SK-N-SH (cell line): Measurements from ENCODE around the gene FOXP1. TPM values are rescaled to one million over a fixed set of nuclear protein-coding genes. Genes with fewer than 3 reads are reported as not detected.

Source experiments
- CTCF ChIA-PET: fragments of 300-600, 350-600 bp; formaldehyde crosslinking; extraction: SDS; loops from one replicate; lab custom pipeline; 2021; lab: Yijun Ruan, JAX
- POLR2A ChIA-PET: fragments of 350-600 bp; sonication (Branson Sonifier 250); formaldehyde crosslinking; extraction: SDS; loops from one replicate; lab custom pipeline; 2020; ENCODE audit warnings: antibody characterized with exemption, inconsistent platforms; lab: Yijun Ruan, JAX
- DNase-seq: peaks from one replicate; pipeline ENCODE4 v3.0.0; 2012
- H2AFZ ChIP-seq: fragments of 200-600 bp; sonication (generic); 2 replicates; pipeline ENCODE4 v1.8.1; 2016; ENCODE audit warnings: antibody characterized with exemption, mild to moderate bottlenecking, low read depth
- H3F3A ChIP-seq: fragments of 200-600 bp; sonication (generic); replicated peaks from 2 replicates; pipeline ENCODE3; 2016; ENCODE audit warnings: antibody characterized with exemption, mild to moderate bottlenecking; ENCODE audit not compliant: insufficient read depth
- H3K27ac ChIP-seq, 2 experiments: fragments of 200-500 bp in 1 of 2; fragments of 200-600 bp in 1 of 2; sonication (Bioruptor generic) in 1 of 2; sonication (generic), shearing (Covaris generic) in 1 of 2; 2 replicates each; pipeline versions ENCODE4 v1.5.1 to v1.6.1; 2014 to 2016; ENCODE audit warnings: low read depth in 2 of 2, inconsistent platforms in 1 of 2, low read length in 1 of 2, mild to moderate bottlenecking in 1 of 2, mixed read lengths in 1 of 2
- H3K27me3 ChIP-seq: fragments of 200-600 bp; sonication (generic), shearing (Covaris generic); 2 replicates; pipeline ENCODE4 v1.6.1; 2016; ENCODE audit warnings: mixed run types; ENCODE audit not compliant: insufficient read depth
- H3K36me3 ChIP-seq, 2 experiments: fragments of 200-500 bp in 1 of 2; fragments of 200-600 bp in 1 of 2; sonication (Bioruptor generic) in 1 of 2; sonication (generic) in 1 of 2; replicated peaks in 1 of 2; 2 replicates each; pipeline versions ENCODE3 to v1.5.1; 2014 to 2016; ENCODE audit warnings: low read length in 1 of 2, mild to moderate bottlenecking in 1 of 2; ENCODE audit not compliant: insufficient read depth in 2 of 2, control insufficient read depth in 1 of 2
- H3K4me1 ChIP-seq, 2 experiments: fragments of 200-500 bp in 1 of 2; fragments of 200-600 bp in 1 of 2; sonication (Bioruptor generic) in 1 of 2; sonication (generic), shearing (Covaris generic) in 1 of 2; 2 replicates each; pipeline versions ENCODE4 v1.5.1 to v1.6.1; 2014 to 2016; ENCODE audit warnings: low read depth in 1 of 2, low read length in 1 of 2, mixed run types in 1 of 2; ENCODE audit not compliant: insufficient read depth in 2 of 2, control insufficient read depth in 1 of 2
- H3K4me2 ChIP-seq: fragments of 200-600 bp; sonication (generic), shearing (Covaris generic); 2 replicates; pipeline ENCODE4 v1.6.1; 2017; ENCODE audit warnings: mixed run types
- H3K4me3 ChIP-seq, 2 experiments: fragments of 200-500 bp in 1 of 2; fragments of 200-600 bp in 1 of 2; sonication (Bioruptor generic) in 1 of 2; sonication (generic), shearing (Covaris generic) in 1 of 2; 2 replicates each; pipeline versions ENCODE4 v1.5.1 to v1.8.1; 2014 to 2016; ENCODE audit warnings: low read depth in 2 of 2, inconsistent platforms in 1 of 2, low read length in 1 of 2, mild to moderate bottlenecking in 1 of 2, mixed read lengths in 1 of 2, moderate library complexity in 1 of 2
- H3K79me2 ChIP-seq: fragments of 200-600 bp; sonication (generic); 2 replicates; pipeline ENCODE4 v1.8.1; 2017; ENCODE audit warnings: mild to moderate bottlenecking; ENCODE audit not compliant: insufficient read depth
- H3K9ac ChIP-seq: fragments of 200-600 bp; sonication (generic); 2 replicates; pipeline ENCODE4 v1.6.1; 2017; ENCODE audit warnings: mixed run types
- H3K9me2 ChIP-seq: fragments of 200-600 bp; sonication (generic); 2 replicates; pipeline ENCODE4 v1.6.1; 2017; ENCODE audit warnings: mixed run types
- H3K9me3 ChIP-seq: fragments of 200-600 bp; sonication (generic); 2 replicates; pipeline ENCODE4 v1.6.1; 2017; ENCODE audit warnings: mixed run types, mild to moderate bottlenecking, moderate library complexity
- H4K20me1 ChIP-seq: fragments of 200-600 bp; sonication (generic); 2 replicates; pipeline ENCODE4 v1.6.1; 2017; ENCODE audit warnings: mild to moderate bottlenecking, mixed run types; ENCODE audit not compliant: insufficient read depth
- CTCF ChIP-seq: fragments of 200-600 bp; sonication (generic); IDR thresholded peaks from 2 replicates; pipeline ENCODE4 v1.6.1; 2017; ENCODE audit warnings: antibody characterized with exemption, mild to moderate bottlenecking, moderate library complexity
- EP300 ChIP-seq, 2 experiments: IDR thresholded peaks; 2 replicates each; pipeline versions ENCODE4 v1.4.0 to v1.6.1; 2012; ENCODE audit warnings: borderline replicate concordance in 1 of 2, low read depth in 1 of 2, low read length in 1 of 2
- EZH2phosphoT487 ChIP-seq: fragments of 200-600 bp; sonication (generic); IDR thresholded peaks from 2 replicates; pipeline ENCODE4 v1.6.1; 2017; ENCODE audit warnings: low read depth, mixed run types, mild to moderate bottlenecking, antibody characterized with exemption, moderate library complexity, borderline replicate concordance
- FOSL2 ChIP-seq: IDR thresholded peaks from 2 replicates; pipeline ENCODE4 v1.4.0; 2012; ENCODE audit warnings: low read depth, mild to moderate bottlenecking, moderate library complexity, borderline replicate concordance
- FOXM1 ChIP-seq: IDR thresholded peaks from 2 replicates; pipeline ENCODE4 v1.4.0; 2012; ENCODE audit warnings: low read depth, mild to moderate bottlenecking
- JUND ChIP-seq: IDR thresholded peaks from 2 replicates; pipeline ENCODE4 v1.4.0; 2012
- MAX ChIP-seq: IDR thresholded peaks from 2 replicates; pipeline ENCODE4 v1.4.0; 2012; ENCODE audit warnings: low read depth
- MEF2A ChIP-seq: IDR thresholded peaks from 2 replicates; pipeline ENCODE4 v1.4.0; 2012; ENCODE audit warnings: low read depth, borderline replicate concordance
- NRF1 ChIP-seq: IDR thresholded peaks from 2 replicates; pipeline ENCODE4 v1.6.1; 2012; ENCODE audit warnings: low read depth, mild to moderate bottlenecking, low read length
- PBX3 ChIP-seq: IDR thresholded peaks from 2 replicates; pipeline ENCODE4; 2012
- POLR2AphosphoS5 ChIP-seq: IDR thresholded peaks from 2 replicates; pipeline ENCODE4 v1.6.1; 2012; ENCODE audit warnings: low read depth, low read length
- RAD21 ChIP-seq: IDR thresholded peaks from 2 replicates; pipeline ENCODE4 v1.6.1; 2012; ENCODE audit warnings: mild to moderate bottlenecking, low read length
- RCOR1 ChIP-seq: fragments of 150-350 bp; IDR thresholded peaks from 2 replicates; pipeline ENCODE4 v1.6.1; 2017; ENCODE audit warnings: antibody characterized with exemption, low read length
- RFX5 ChIP-seq: IDR thresholded peaks from 2 replicates; pipeline ENCODE4 v1.6.1; 2012; ENCODE audit warnings: mild to moderate bottlenecking, improper control_type of control experiment, low read length
- RXRA ChIP-seq: IDR thresholded peaks from 2 replicates; pipeline ENCODE4 v1.4.0; 2012; ENCODE audit warnings: low read depth, mild to moderate bottlenecking, borderline replicate concordance
- SIN3A ChIP-seq: IDR thresholded peaks from 2 replicates; pipeline ENCODE4 v1.6.1; 2012; ENCODE audit warnings: low read depth, mild to moderate bottlenecking, low read length, moderate library complexity, borderline replicate concordance
- SMC3 ChIP-seq: IDR thresholded peaks from 2 replicates; pipeline ENCODE4 v1.6.1; 2012; ENCODE audit warnings: low read depth, low read length, improper control_type of control experiment
- TAF1 ChIP-seq: IDR thresholded peaks from 2 replicates; pipeline ENCODE4 v1.6.1; 2012; ENCODE audit warnings: low read depth, mild to moderate bottlenecking, low read length, moderate library complexity, borderline replicate concordance
- USF2 ChIP-seq: fragments of 150-350 bp; IDR thresholded peaks from 2 replicates; pipeline ENCODE4 v1.6.1; 2017; ENCODE audit warnings: antibody characterized with exemption, low read length, low read depth, borderline replicate concordance
- YY1 ChIP-seq: IDR thresholded peaks from 2 replicates; pipeline ENCODE4 v1.4.0; 2012; ENCODE audit warnings: low read depth, mild to moderate bottlenecking
- WGBS: methylation state at CpG from one replicate; pipeline ENCODE4 v1.1.6; 2017; ENCODE audit warnings: low lambda C conversion rate; 5-methylcytosine and 5-hydroxymethylcytosine counted together
- polyA plus RNA-seq, 3 experiments: library from polyadenylated mRNA; depleted of rRNA; stranded (reverse); fragments of >200 nt; gene quantifications; 2 replicates each; pipeline ENCODE4 v1.2.3, GENCODE V29; 2012

Gene FOXP1
- polyA plus RNA-seq, 1 of the 3 experiments (the other 2 are of a cell fraction) = 8.8 TPM

GRCh38 chr3:71406972-71407810 lies 176.3 kb downstream of the FOXP1 start:
- Histone ChIP-seq H2AFZ (no peak overlapping the region), H3K27ac (no peak overlapping the region; a peak in 2 of 4 replicates), H3K9me3 (no peaks in the 10 kb centered on the region), H3K4me1 (peaks cover 0 to 15% of the 10 kb centered on the region in 2 experiments; a peak in 2 of 4 replicates), H3K36me3 (no peaks in the 10 kb centered on the region), H3K9me2 (no peaks in the 10 kb centered on the region), H4K20me1 (no peaks in the 10 kb centered on the region), H3K4me3 (no peak overlapping the region), H3K9ac (no peak overlapping the region), H3F3A (no peaks in the 10 kb centered on the region), H3K4me2 (no peak overlapping the region), H3K79me2 (peaks cover 88% of the 10 kb centered on the region), H3K27me3 (no peaks in the 10 kb centered on the region)
- POLR2A ChIA-PET = no interaction called here
- WGBS = 77% methylated on average over 10 of the region's 10 CpGs
- no peak for TF ChIP-seq CTCF
- no peak for TF ChIP-seq TAF1
- no peak for TF ChIP-seq USF2
- no peak for DNase-seq
- CTCF ChIA-PET = interaction anchor here (1.3 kb wide), 1 partner anchor 10 kb away, joined by 4 read pairs; no protein-coding TSS in a partner anchor

GRCh38 chr3:71402911-71403310 lies 180.6 kb downstream of the FOXP1 start:
- Histone ChIP-seq H2AFZ (no peak overlapping the region), H3K79me2 (peaks cover 88% of the 10 kb centered on the region)

More at GRCh38 chr3:71402911-71403310, 180.6 kb downstream of the FOXP1 start:
- DNase-seq = no peak
- WGBS = 92% methylated on average over 2 of the region's 2 CpGs
- no peaks in the 10 kb centered on the region for H3K9me3 ChIP-seq
- H3K27ac ChIP-seq = no peak overlapping the region
- peaks cover 10 to 47% of the 10 kb centered on the region in 2 experiments for H3K4me1 ChIP-seq
- TF ChIP-seq SIN3A (no peak), MAX (no peak), YY1 (no peak), FOSL2 (no peak), POLR2AphosphoS5 (no peak), SMC3 (no peak), JUND (no peak), FOXM1 (no peak), EP300 (IDR thresholded peaks at IDR 0.05; ENCODE audit: borderline replicate concordance in 1 of 2, low read depth in 1 of 2, low read length in 1 of 2) (no peak), CTCF (no peak), RXRA (no peak), EZH2phosphoT487 (no peak), RAD21 (no peak), PBX3 (no peak), RCOR1 (no peak), MEF2A (no peak), RFX5 (no peak), NRF1 (no peak)
- ChIA-PET POLR2A (no interaction called here), CTCF (no interaction called here)
- no peak overlapping the region for H3K4me3 ChIP-seq
- no peaks in the 10 kb centered on the region for H3K9me2 ChIP-seq
- peaks cover 10% of the 10 kb centered on the region for H3F3A ChIP-seq
- no peak overlapping the region for H3K4me2 ChIP-seq
- no peaks in the 10 kb centered on the region for H4K20me1 ChIP-seq
- no peak overlapping the region for H3K9ac ChIP-seq
- no peaks in the 10 kb centered on the region for H3K27me3 ChIP-seq
- H3K36me3 ChIP-seq = no peaks in the 10 kb centered on the region
